ENCODE results near the gene LRRC26.

The LRRC26 gene

GRCh38 chr9:137169896-137170358 lies at the start of gene LRRC26:
LRRC26 (minus strand) TSS chr9:137170051; CDS start chr9:137169943, 108 bp downstream.
- DNase-seq (ENCODE audit: low read depth in 2 of 2): no peak

- DNase-seq (ENCODE audit: low read depth in 2 of 2): no peak
Measured at GRCh38 chr9:137218754-137219271, 49.0 kb upstream of the LRRC26 start.

- DNase-seq (ENCODE audit: low read depth in 2 of 2): no peak
Measured at GRCh38 chr9:137218212-137218753, 48.4 kb upstream of the LRRC26 start.

- no peak for DNase-seq (ENCODE audit: low read depth in 2 of 2)
Measured at GRCh38 chr9:137217276-137218211, 47.7 kb upstream of the LRRC26 start.

GRCh38 chr9:137216188-137216965 lies 46.5 kb upstream of the LRRC26 start:
- no peak for DNase-seq (ENCODE audit: low read depth in 2 of 2)

GRCh38 chr9:137215196-137215986 lies 45.5 kb upstream of the LRRC26 start:
- DNase-seq (ENCODE audit: low read depth in 2 of 2): no peak

- DNase-seq (ENCODE audit: low read depth in 2 of 2): no peak
Measured at GRCh38 chr9:137214620-137215019, 44.8 kb upstream of the LRRC26 start.

GRCh38 chr9:137213160-137214060 lies 43.6 kb upstream of the LRRC26 start:
- no peak for DNase-seq (ENCODE audit: low read depth in 2 of 2)

GRCh38 chr9:137212520-137212919 lies 42.7 kb upstream of the LRRC26 start:
- DNase-seq (ENCODE audit: low read depth in 2 of 2): no peak

- no peak for DNase-seq (ENCODE audit: low read depth in 2 of 2)
Measured at GRCh38 chr9:137211532-137211931, 41.7 kb upstream of the LRRC26 start.

- no peak for DNase-seq (ENCODE audit: low read depth in 2 of 2)
Measured at GRCh38 chr9:137206602-137207001, 36.8 kb upstream of the LRRC26 start.

GRCh38 chr9:137205126-137206069 lies 35.5 kb upstream of the LRRC26 start, which contains the start of the genes NDOR1 and TMEM203:
NDOR1 (plus strand) TSS chr9:137205700; CDS start chr9:137205778, 78 bp downstream.
TMEM203 (minus strand) TSS chr9:137205648; CDS start chr9:137205414, 234 bp downstream.
- peak; percentile 93 to 94 for DNase-seq (ENCODE audit: low read depth in 2 of 2)

- no peak for DNase-seq (ENCODE audit: low read depth in 2 of 2)
Measured at GRCh38 chr9:137204731-137205125, 34.9 kb upstream of the LRRC26 start.

- DNase-seq (ENCODE audit: low read depth in 2 of 2): no peak
Measured at GRCh38 chr9:137202966-137203365, 33.1 kb upstream of the LRRC26 start.

- no peak for DNase-seq (ENCODE audit: low read depth in 2 of 2)
Measured at GRCh38 chr9:137201205-137201868, 31.5 kb upstream of the LRRC26 start.

GRCh38 chr9:137200311-137201204 lies 30.7 kb upstream of the LRRC26 start, which contains the start of gene TPRN:
TPRN (minus strand) TSS chr9:137200741; CDS start chr9:137200711, 30 bp downstream.
- peak; percentile 96 to 99 for DNase-seq (ENCODE audit: low read depth in 2 of 2)
